Measurements from ENCODE around the gene RPL22L1. TPM values are rescaled to one million over a fixed set of nuclear protein-coding genes. Genes with fewer than 3 reads are reported as not detected.
A peak's percentile ranks its signal among the peaks of the same experiment; 100 is the strongest.

RPL22L1 gene
- total and polyA plus RNA-seq, 2 of the 4 experiments (the other 2 are of a cell fraction): 37.1 to 92.0 TPM

DNA sequence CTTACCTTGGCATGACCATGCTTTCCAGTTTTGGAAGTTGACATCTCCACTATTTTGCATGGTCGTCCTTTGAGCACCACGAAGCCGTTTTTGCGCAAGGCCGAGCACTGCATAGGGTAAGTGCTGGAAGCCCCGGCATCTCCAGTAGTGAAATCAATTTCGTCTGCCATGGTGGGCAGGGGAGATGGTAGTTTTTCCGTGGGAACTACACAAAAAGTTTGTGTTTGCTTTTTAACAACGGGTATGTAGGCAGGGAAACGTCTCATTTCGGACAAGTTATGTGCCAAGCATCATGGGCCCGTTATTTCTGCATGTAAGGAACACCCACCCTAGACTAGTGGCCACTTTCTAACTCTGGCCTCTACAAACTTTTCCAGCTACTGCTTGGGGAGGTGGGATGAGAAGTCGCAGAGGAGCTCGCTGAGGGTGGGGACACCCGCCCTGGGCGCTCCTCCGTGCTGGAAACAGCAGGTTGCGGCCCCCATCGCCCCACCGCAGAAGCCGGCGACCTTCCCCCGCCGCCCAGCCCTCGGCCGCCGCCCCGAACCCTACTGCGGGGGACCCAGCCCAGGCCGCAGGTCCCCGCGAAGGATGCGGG is 37.7 kb upstream of the RPL22L1 start:
- no TSS peak for BruUV-seq (replicated peaks)
- peak overlapping the region; percentile 72; the same call in 1 of the 2 replicates for H2AK5ac ChIP-seq (ENCODE audit: low read depth, low read length)
- peak overlapping the region in 1 of 2 experiments; percentile 50; a peak in 2 of 4 replicates for H4K8ac ChIP-seq (ENCODE audit: low read depth in 2 of 2, low read length in 2 of 2)
- peaks cover 3% of the 10 kb centered on the region; the same call in 1 of the 2 replicates for H4K20me1 ChIP-seq (ENCODE audit: insufficient read depth, low read length)
- no peaks in the 10 kb centered on the region for H3K27me3 ChIP-seq (ENCODE audit: control insufficient read depth, insufficient read depth, low read length)
- H4K5ac ChIP-seq (ENCODE audit: low read depth, low read length): no peak overlapping the region
- peak overlapping the region; percentile 65 for H2BK5ac ChIP-seq (ENCODE audit: low read depth, low read length, poor library complexity, severe bottlenecking)
- H4K91ac ChIP-seq (ENCODE audit: insufficient read depth, low read depth, low read length): no peak overlapping the region
- peak overlapping the region; percentile 94 for H3K14ac ChIP-seq (replicated peaks; ENCODE audit: low read depth, low read length)
- peaks cover 7% of the 10 kb centered on the region for H3K4me1 ChIP-seq (ENCODE audit: control insufficient read depth, insufficient read depth, low read length)
- peak overlapping the region; percentile 57 for H2AK9ac ChIP-seq (replicated peaks; ENCODE audit: low read depth, low read length, poor library complexity)
- peaks cover 7% of the 10 kb centered on the region for H3K9me3 ChIP-seq (ENCODE audit: control insufficient read depth, insufficient read depth, low read length)
- TF ChIP-seq MAFK (IDR thresholded peaks at IDR 0.05; ENCODE audit: low read depth, low read length) (no peak), FOS (IDR thresholded peaks at IDR 0.05; ENCODE audit: low read depth, low read length) (no peak), MXI1 (IDR thresholded peaks at IDR 0.05; ENCODE audit: borderline replicate concordance, low read depth, low read length) (no peak), CEBPB (IDR thresholded peaks at IDR 0.05; ENCODE audit: low read depth, low read length) (peak; percentile 52)
- TF ChIP-seq, protein P1, sequence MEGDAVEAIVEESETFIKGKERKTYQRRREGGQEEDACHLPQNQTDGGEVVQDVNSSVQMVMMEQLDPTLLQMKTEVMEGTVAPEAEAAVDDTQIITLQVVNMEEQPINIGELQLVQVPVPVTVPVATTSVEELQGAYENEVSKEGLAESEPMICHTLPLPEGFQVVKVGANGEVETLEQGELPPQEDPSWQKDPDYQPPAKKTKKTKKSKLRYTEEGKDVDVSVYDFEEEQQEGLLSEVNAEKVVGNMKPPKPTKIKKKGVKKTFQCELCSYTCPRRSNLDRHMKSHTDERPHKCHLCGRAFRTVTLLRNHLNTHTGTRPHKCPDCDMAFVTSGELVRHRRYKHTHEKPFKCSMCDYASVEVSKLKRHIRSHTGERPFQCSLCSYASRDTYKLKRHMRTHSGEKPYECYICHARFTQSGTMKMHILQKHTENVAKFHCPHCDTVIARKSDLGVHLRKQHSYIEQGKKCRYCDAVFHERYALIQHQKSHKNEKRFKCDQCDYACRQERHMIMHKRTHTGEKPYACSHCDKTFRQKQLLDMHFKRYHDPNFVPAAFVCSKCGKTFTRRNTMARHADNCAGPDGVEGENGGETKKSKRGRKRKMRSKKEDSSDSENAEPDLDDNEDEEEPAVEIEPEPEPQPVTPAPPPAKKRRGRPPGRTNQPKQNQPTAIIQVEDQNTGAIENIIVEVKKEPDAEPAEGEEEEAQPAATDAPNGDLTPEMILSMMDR (conservative IDR thresholded peaks at IDR 0.05; ENCODE audit: low read depth, low read length): no peak
- DNase-seq: peak; percentile 11
- ChIA-PET CTCF (no interaction called here), POLR2A (ENCODE audit: unreplicated experiment) (no interaction called here)
- intact Hi-C loops (cut with micrococcal nuclease): loop anchor here (2.0 to 5.0 kb wide), 2 partner anchors 37 to 495 kb away; partner anchors contain the start of gene RPL22L1
- dilution Hi-C loops (cut with HindIII; ENCODE audit: low sequenced_read_pairs, unreplicated experiment): no loop called here
- H3K4me3 ChIP-seq (ENCODE audit: insufficient read depth, low read depth, low read length): peak overlapping the region; percentile 80
- peak overlapping the region; percentile 100 for H3K4me2 ChIP-seq (ENCODE audit: low read depth, low read length)
- H3K4ac ChIP-seq (ENCODE audit: low read depth, low read length): 0 out of 2 replicates have a peak overlapping the region, but pooled peaks have one; percentile 8
- H3K27ac ChIP-seq (ENCODE audit: insufficient read depth, low read length): peak overlapping the region; percentile 91
- 0 out of 2 replicates have a peak, but pooled peaks cover 1% of the 10 kb centered on the region for H3K36me3 ChIP-seq (ENCODE audit: control insufficient read depth, insufficient read depth, low read length)
- H2AFZ ChIP-seq (replicated peaks; ENCODE audit: low read length, poor library complexity): peak overlapping the region; percentile 93
- H3K18ac ChIP-seq (ENCODE audit: low read depth, low read length): peak overlapping the region; percentile 1; the same call in 1 of the 2 replicates
- H3K23ac ChIP-seq (ENCODE audit: low read depth, low read length): peak overlapping the region; percentile 95
- peak; percentile 10 for ATAC-seq (ENCODE audit: low read depth)
- H2BK20ac ChIP-seq (ENCODE audit: low read depth, low read length): no peak overlapping the region
- no peak overlapping the region; the same call in 2 of the 3 replicates for H2BK15ac ChIP-seq (ENCODE audit: low read depth, low read length)
- H3K9ac ChIP-seq (ENCODE audit: low read depth, low read length): peak overlapping the region; percentile 91
- in situ Hi-C loops (cut with MboI; ENCODE audit: low sequenced_read_pairs): no loop called here
- 1% methylated on average over 23 of the region's 33 CpGs; no CpG with 5 or more reads in 1 of the 2 experiments for WGBS, 2 experiments (ENCODE audit: extremely low coverage in 2 of 2, insufficient read length in 1 of 2)
- 0 out of 2 replicates have a peak overlapping the region, but pooled peaks have one; percentile 23 for H2BK120ac ChIP-seq (ENCODE audit: low read depth, low read length)
- H3K56ac ChIP-seq (ENCODE audit: extremely low read depth, insufficient read depth, low read length): peak overlapping the region; percentile 8; the same call in 1 of the 2 replicates
- H3K79me1 ChIP-seq (ENCODE audit: low read depth in 1 of 2, low read length in 2 of 2): peaks cover 16 to 20% of the 10 kb centered on the region in 2 experiments
- 0 out of 2 replicates have a peak, but pooled peaks cover 3% of the 10 kb centered on the region for H3K9me1 ChIP-seq (ENCODE audit: insufficient read depth, low read length)
